Right lobe of liver (tissue), 6 donors: Measurements from ENCODE around the gene OR2T27. TPM values are rescaled to one million over a fixed set of nuclear protein-coding genes. Genes with fewer than 3 reads are reported as not detected.
"Not testable (repeated sequence)": the region's sequence is repeated elsewhere in the genome, so short reads cannot be mapped to it uniquely, and the experiment has no call there.

Source experiments
- ATAC-seq, 4 donors: fragments of 200-7000 bp; cut with Tn5 transposase; one replicate each; pipeline ENCODE4 v1.9.1; 2020; ENCODE audit warnings: mild to moderate bottlenecking in 4 of 4, moderate library complexity in 4 of 4
- DNase-seq, 3 donors: peaks; one replicate each; pipeline ENCODE4 v3.0.0-alpha.2; 2020
- H3K27ac ChIP-seq, 3 donors: fragments of 200-600 bp; one replicate each; pipeline ENCODE4 v1.8.0; 2022
- H3K27me3 ChIP-seq, 2 donors: fragments of 200-600 bp; one replicate each; pipeline ENCODE4 v1.8.0; 2022
- H3K36me3 ChIP-seq, 4 donors: fragments of 200-600 bp; sonication (generic) in 1 of 4; one replicate each; pipeline versions ENCODE4 v1.5.1 to v1.8.0; 2017 to 2022; ENCODE audit warnings: control low read depth in 1 of 4
- H3K4me1 ChIP-seq, 4 donors: fragments of 200-600 bp; sonication (generic) in 1 of 4; one replicate each; pipeline versions ENCODE4 v1.5.1 to v1.8.0; 2017 to 2022; ENCODE audit warnings: control low read depth in 1 of 4
- H3K4me3 ChIP-seq, 3 donors: fragments of 200-600 bp; one replicate each; pipeline ENCODE4 v1.8.0; 2022
- H3K9me3 ChIP-seq, 4 donors: fragments of 200-600 bp; sonication (generic) in 1 of 4; one replicate each; pipeline versions ENCODE4 v1.5.1 to v1.8.0; 2017 to 2022; ENCODE audit warnings: control low read depth in 1 of 4
- CTCF ChIP-seq, 4 donors: fragments of 200-600 bp in 3 of 4; fragments of 450-650 bp in 1 of 4; IDR thresholded peaks; one replicate each; pipeline versions ENCODE4 v1.5.1 to v1.8.0; 2016 to 2022; ENCODE audit warnings: antibody characterized with exemption in 4 of 4, mild to moderate bottlenecking in 2 of 4
- POLR2A ChIP-seq: fragments of 450-650 bp; IDR thresholded peaks from one replicate; pipeline ENCODE4 v1.6.1; 2017; ENCODE audit warnings: antibody characterized with exemption, mild to moderate bottlenecking
- WGBS: methylation state at CpG from one replicate; pipeline ENCODE4 v1.1.6; 2018; ENCODE audit warnings: low coverage, low lambda C conversion rate; ENCODE audit not compliant: insufficient coverage; ENCODE audit errors: missing lambda C conversion rate; 5-methylcytosine and 5-hydroxymethylcytosine counted together
- intact Hi-C, 2 donors: fragments of 100-400 bp; cut with DNase I; formaldehyde crosslinking; loops; one replicate each; pipeline versions ENCODE4 v1.11.2 to v1.14.1; 2022
- total RNA-seq, 6 experiments: library from RNA; depleted of rRNA in 2 of 6; stranded (reverse); fragments of >200 nt in 2 of 6; fragmentation: NEBNext Ultra II Directional in 3 of 6; extraction: Animal tissue kit (Norgen Biotek cat#: 25700) in 3 of 6; gene quantifications; one replicate each; pipeline versions ENCODE4 v1.1.0 to v1.2.4, GENCODE V29; 2016 to 2023
- donor health status: DM: no; HTN: yes; CAD: no.
- donor health status: DM: no; HTN: no; CAD: no.
- donor health status: DM: no; HTN: no; CAD: no.
- donor health status: DM: no; HTN: yes; CAD: no.
- donor health status: DM: no; HTN: yes; CAD: no.

Gene OR2T27
- total RNA-seq, 6 experiments from 2014 or later: not detected

- intact Hi-C loops, ATAC-seq, H3K4me3 ChIP-seq, H3K27me3 ChIP-seq, H3K4me1 ChIP-seq, H3K27ac ChIP-seq, H3K36me3 ChIP-seq, H3K9me3 ChIP-seq, DNase-seq: not testable (repeated sequence)
- 16% methylated on average over 3 of the region's 5 CpGs for WGBS
Observed at GRCh38 chr1:248636612-248637011, 18.7 kb downstream of the OR2T27 start.

- H3K9me3 ChIP-seq, H3K4me3 ChIP-seq, DNase-seq, H3K36me3 ChIP-seq, H3K27ac ChIP-seq, H3K4me1 ChIP-seq, H3K27me3 ChIP-seq, intact Hi-C loops: not testable (repeated sequence)
- no CpG with 5 or more reads among the region's 2 CpGs for WGBS
- ATAC-seq: peak in 3 of 4 donors; percentile 32 to 33 (median 33)
Observed at GRCh38 chr1:248634991-248635390, 20.3 kb downstream of the OR2T27 start, which contains the start of gene OR2T11. OR2T11 (minus strand) TSS chr1:248635091; CDS start chr1:248627128, 7,963 bp downstream.

GRCh38 chr1:248631354-248632008 is 23.8 kb downstream of the OR2T27 start:
- Histone ChIP-seq H3K27ac (no peak overlapping the region), H3K4me1 (no peaks in the 10 kb centered on the region)
- no peak for ATAC-seq

GRCh38 chr1:248630551-248630950 is 24.8 kb downstream of the OR2T27 start:
- DNase-seq (no peak), ATAC-seq (no peak)
- H3K9me3 ChIP-seq: no peaks in the 10 kb centered on the region
- 58% methylated on average over 2 of the region's 2 CpGs for WGBS
- H3K27me3 ChIP-seq: no peaks in the 10 kb centered on the region
- H3K4me3 ChIP-seq: no peak overlapping the region
- TF ChIP-seq POLR2A (no peak), CTCF (IDR thresholded peaks at IDR 0.05) (no peak)
- H3K27ac ChIP-seq: no peak overlapping the region
- H3K4me1 ChIP-seq: no peaks in the 10 kb centered on the region
- no peaks in the 10 kb centered on the region for H3K36me3 ChIP-seq
- intact Hi-C loops: no loop called here

More at GRCh38 chr1:248631354-248632008, 23.8 kb downstream of the OR2T27 start:
- intact Hi-C loops: no loop called here
- no peaks in the 10 kb centered on the region for H3K9me3 ChIP-seq
- H3K27me3 ChIP-seq: no peaks in the 10 kb centered on the region
- WGBS: 68% methylated on average over 7 of the region's 7 CpGs
- no peak for DNase-seq
- TF ChIP-seq CTCF (IDR thresholded peaks at IDR 0.05): no peak
- no peak overlapping the region for H3K4me3 ChIP-seq
- no peaks in the 10 kb centered on the region for H3K36me3 ChIP-seq

DNA sequence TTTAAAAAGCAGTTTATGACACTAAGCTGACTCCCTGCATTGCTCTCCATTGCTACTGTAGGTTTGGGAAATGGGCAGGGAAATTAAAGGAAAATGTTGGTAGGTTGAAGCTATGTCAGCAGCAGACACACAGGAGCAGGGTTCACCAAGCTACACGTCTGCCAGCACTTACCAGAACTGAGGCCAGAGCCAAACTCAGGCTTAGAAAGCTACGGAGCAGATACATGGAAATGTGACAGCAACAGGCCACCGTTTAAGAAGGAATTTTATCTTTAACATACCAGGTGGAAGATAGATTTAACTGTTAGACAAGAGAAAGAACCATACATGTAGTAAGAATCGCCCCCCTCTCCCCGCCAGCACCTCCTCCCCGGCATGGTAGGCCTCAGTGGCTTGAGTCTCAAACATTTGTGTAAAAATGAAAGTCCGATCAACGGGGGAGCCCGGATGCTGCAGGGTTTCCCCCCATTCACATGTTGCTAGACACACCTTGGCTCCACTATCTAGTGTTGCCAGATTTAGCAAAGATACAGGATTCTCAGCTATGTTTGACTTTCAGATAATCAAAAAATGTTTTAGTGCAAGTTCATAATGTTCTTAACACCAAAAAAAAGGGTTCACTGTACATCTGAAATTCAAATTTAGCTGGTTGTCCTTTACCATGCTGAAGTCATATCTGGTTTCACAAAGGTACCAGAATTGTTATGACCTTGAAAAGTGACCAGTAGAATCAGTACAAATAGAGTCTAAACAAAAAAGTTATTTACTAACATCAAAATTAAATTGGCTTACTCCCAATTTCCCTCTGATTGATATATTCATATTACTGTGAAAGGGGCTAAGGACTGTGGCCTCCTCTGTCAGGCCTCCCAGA is 27.1 kb downstream of the OR2T27 start:
- intact Hi-C loops: loop anchor here in 1 of 2 donors (5.0 kb wide), 1 partner anchor 179 kb away; no protein-coding TSS in a partner anchor

More for the DNA sequence above, 27.1 kb downstream of the OR2T27 start:
- Histone ChIP-seq H3K36me3 (no peaks in the 10 kb centered on the region), H3K4me1 (no peaks in the 10 kb centered on the region), H3K27ac (no peak overlapping the region), H3K9me3 (no peaks in the 10 kb centered on the region), H3K4me3 (no peak overlapping the region), H3K27me3 (no peaks in the 10 kb centered on the region)
- ATAC-seq (no peak), DNase-seq (no peak)
- WGBS: 71% methylated on average over 5 of the region's 9 CpGs
- no peak for TF ChIP-seq CTCF (IDR thresholded peaks at IDR 0.05)
- no peak for TF ChIP-seq POLR2A
